Left ventricle myocardium superior (tissue), 1 donor: ENCODE data around the gene SHISA2. TPM values are rescaled to one million over a fixed set of nuclear protein-coding genes. Genes with fewer than 3 reads are reported as not detected.
"Not testable (repeated sequence)": the region's sequence is repeated elsewhere in the genome, so short reads cannot be mapped to it uniquely, and the experiment has no call there.

Experiments used
- ATAC-seq: fragments of 200-7000 bp; cut with Tn5 transposase; one replicate; pipeline ENCODE4 v1.9.1; 2020; ENCODE audit warnings: mild to moderate bottlenecking, moderate library complexity
- DNase-seq: peaks from one replicate; pipeline ENCODE4 v3.0.0-alpha.2; 2020
- intact Hi-C: fragments of 100-400 bp; cut with micrococcal nuclease; formaldehyde crosslinking; loops from one replicate; pipeline ENCODE4 v1.11.0; 2022
- long read RNA-seq: library from polyadenylated mRNA; unstranded; transcript quantifications from one replicate; pipeline ENCODE4 v2.0.0, GENCODE V29; 2021
- total RNA-seq: library from RNA; stranded (reverse); fragmentation: NEBNext Ultra II Directional; extraction: Animal tissue kit (Norgen Biotek cat#: 25700); gene quantifications from one replicate; pipeline ENCODE4 v1.2.1, GENCODE V29; 2021
- donor health status: DM: no; HTN: yes; CAD: no; lungs with severe emphysema.

SHISA2 gene
- total RNA-seq, result 0.07 TPM
- long read RNA-seq, result 0 reads

- ATAC-seq (peak; percentile 94), DNase-seq (peak; percentile 64)
- intact Hi-C loops, result no loop called here
Measured at GRCh38 chr13:26051657-26052311, at the start of gene SHISA2. TSS of gene SHISA2 (minus strand) at chr13:26052016. CDS start at chr13:26050975, 1,041 bp downstream.

GRCh38 chr13:26095846-26096610 is 44.2 kb upstream of the SHISA2 start:
- intact Hi-C loops, result no loop called here
- DNase-seq, result no peak
- no peak for ATAC-seq

GRCh38 chr13:26095338-26095737 is 43.5 kb upstream of the SHISA2 start:
- ATAC-seq (no peak), DNase-seq (no peak)
- intact Hi-C loops, result no loop called here

- ATAC-seq, intact Hi-C loops, DNase-seq: not testable (repeated sequence)
Measured at GRCh38 chr13:26076821-26077220, 25.0 kb upstream of the SHISA2 start.

- DNase-seq (no peak), ATAC-seq (no peak)
- intact Hi-C loops, result no loop called here
Measured at GRCh38 chr13:26075498-26075897, 23.7 kb upstream of the SHISA2 start.

GRCh38 chr13:26074706-26075105 is 22.9 kb upstream of the SHISA2 start:
- no peak for DNase-seq
- no peak for ATAC-seq
- intact Hi-C loops, result loop anchor here (5.0 kb wide), 1 partner anchor 497 kb away; no protein-coding TSS in a partner anchor

- intact Hi-C loops, result loop anchor here (5.0 kb wide), 1 partner anchor 495 kb away; no protein-coding TSS in a partner anchor
- ATAC-seq, result peak; percentile 65
- DNase-seq, result not testable (repeated sequence)
Measured at GRCh38 chr13:26072335-26072734, 20.5 kb upstream of the SHISA2 start.

GRCh38 chr13:26071691-26072090 is 19.9 kb upstream of the SHISA2 start:
- DNase-seq, result no peak
- no peak for ATAC-seq
- intact Hi-C loops, result loop anchor here (5.0 kb wide), 1 partner anchor 494 kb away; no protein-coding TSS in a partner anchor

- not testable (repeated sequence) for ATAC-seq
- intact Hi-C loops, result loop anchor here (5.0 kb wide), 1 partner anchor 492 kb away; no protein-coding TSS in a partner anchor
Measured at GRCh38 chr13:26069642-26070041, 17.8 kb upstream of the SHISA2 start.

GRCh38 chr13:26068372-26068771 is 16.6 kb upstream of the SHISA2 start:
- ATAC-seq, DNase-seq, intact Hi-C loops: not testable (repeated sequence)

More at GRCh38 chr13:26069642-26070041, 17.8 kb upstream of the SHISA2 start:
- not testable (repeated sequence) for DNase-seq

- intact Hi-C loops, result no loop called here
- DNase-seq (no peak), ATAC-seq (no peak)
Measured at GRCh38 chr13:26067601-26068000, 15.8 kb upstream of the SHISA2 start.

- intact Hi-C loops, DNase-seq, ATAC-seq: not testable (repeated sequence)
Measured at GRCh38 chr13:26066492-26066891, 14.7 kb upstream of the SHISA2 start.

GRCh38 chr13:26062853-26063444 is 11.1 kb upstream of the SHISA2 start:
- ATAC-seq, result peak; percentile 84

GRCh38 chr13:26061947-26062346 is 10.1 kb upstream of the SHISA2 start:
- intact Hi-C loops, result loop anchor here (5.0 kb wide), 1 partner anchor 490 kb away; no protein-coding TSS in a partner anchor
- peak; percentile 27 for ATAC-seq
- no peak for DNase-seq

More at GRCh38 chr13:26062853-26063444, 11.1 kb upstream of the SHISA2 start:
- no peak for DNase-seq
- intact Hi-C loops, result loop anchor here (5.0 kb wide), 1 partner anchor 491 kb away; no protein-coding TSS in a partner anchor

GRCh38 chr13:26061256-26061655 is 9.4 kb upstream of the SHISA2 start:
- intact Hi-C loops, result loop anchor here (5.0 kb wide), 1 partner anchor 489 kb away; no protein-coding TSS in a partner anchor
- ATAC-seq, result no peak

GRCh38 chr13:26060357-26060756 is 8.5 kb upstream of the SHISA2 start:
- no peak for DNase-seq
- ATAC-seq, result no peak
- intact Hi-C loops, result loop anchor here (5.0 kb wide), 1 partner anchor 488 kb away; no protein-coding TSS in a partner anchor

More at GRCh38 chr13:26061256-26061655, 9.4 kb upstream of the SHISA2 start:
- no peak for DNase-seq

GRCh38 chr13:26058704-26059103 is 6.9 kb upstream of the SHISA2 start:
- DNase-seq (no peak), ATAC-seq (no peak)
- intact Hi-C loops, result no loop called here

GRCh38 chr13:26054896-26055295 is 3.1 kb upstream of the SHISA2 start:
- ATAC-seq, result no peak
- no peak for DNase-seq
- intact Hi-C loops, result no loop called here

GRCh38 chr13:26053418-26053980 is 1.7 kb upstream of the SHISA2 start:
- intact Hi-C loops, result no loop called here
- ATAC-seq, result no peak

More at GRCh38 chr13:26053418-26053980, 1.7 kb upstream of the SHISA2 start:
- no peak for DNase-seq
